Astrocyte (in vitro differentiated cells and primary cell): ENCODE data around the gene MAP6D1.

ENCODE experiments used
- EZH2 ChIP-seq: IDR thresholded peaks from 2 replicates; pipeline ENCODE4 v1.6.1; 2012; ENCODE audit warnings: mild to moderate bottlenecking, low read length, inconsistent platforms; ENCODE audit not compliant: insufficient read depth
- TF ChIP-seq, protein P1 (sequence below): IDR thresholded peaks from 2 replicates; pipeline ENCODE4 v1.5.1; 2011; ENCODE audit warnings: low read depth, mild to moderate bottlenecking, inconsistent platforms, low read length, moderate library complexity; ENCODE audit not compliant: insufficient read depth

- TF ChIP-seq, protein P1, sequence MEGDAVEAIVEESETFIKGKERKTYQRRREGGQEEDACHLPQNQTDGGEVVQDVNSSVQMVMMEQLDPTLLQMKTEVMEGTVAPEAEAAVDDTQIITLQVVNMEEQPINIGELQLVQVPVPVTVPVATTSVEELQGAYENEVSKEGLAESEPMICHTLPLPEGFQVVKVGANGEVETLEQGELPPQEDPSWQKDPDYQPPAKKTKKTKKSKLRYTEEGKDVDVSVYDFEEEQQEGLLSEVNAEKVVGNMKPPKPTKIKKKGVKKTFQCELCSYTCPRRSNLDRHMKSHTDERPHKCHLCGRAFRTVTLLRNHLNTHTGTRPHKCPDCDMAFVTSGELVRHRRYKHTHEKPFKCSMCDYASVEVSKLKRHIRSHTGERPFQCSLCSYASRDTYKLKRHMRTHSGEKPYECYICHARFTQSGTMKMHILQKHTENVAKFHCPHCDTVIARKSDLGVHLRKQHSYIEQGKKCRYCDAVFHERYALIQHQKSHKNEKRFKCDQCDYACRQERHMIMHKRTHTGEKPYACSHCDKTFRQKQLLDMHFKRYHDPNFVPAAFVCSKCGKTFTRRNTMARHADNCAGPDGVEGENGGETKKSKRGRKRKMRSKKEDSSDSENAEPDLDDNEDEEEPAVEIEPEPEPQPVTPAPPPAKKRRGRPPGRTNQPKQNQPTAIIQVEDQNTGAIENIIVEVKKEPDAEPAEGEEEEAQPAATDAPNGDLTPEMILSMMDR, result no peak
- no peak for TF ChIP-seq EZH2
These were observed 7.7 kb downstream of the MAP6D1 start for GRCh38 chr3:183817639-183818038.
